Eye (tissue), 1 donor: ENCODE data around the gene GPR139.

ENCODE experiments used
- DNase-seq: peaks from one replicate; pipeline ENCODE4 v3.0.0-alpha.2; 2015

Gene GPR139

DNA sequence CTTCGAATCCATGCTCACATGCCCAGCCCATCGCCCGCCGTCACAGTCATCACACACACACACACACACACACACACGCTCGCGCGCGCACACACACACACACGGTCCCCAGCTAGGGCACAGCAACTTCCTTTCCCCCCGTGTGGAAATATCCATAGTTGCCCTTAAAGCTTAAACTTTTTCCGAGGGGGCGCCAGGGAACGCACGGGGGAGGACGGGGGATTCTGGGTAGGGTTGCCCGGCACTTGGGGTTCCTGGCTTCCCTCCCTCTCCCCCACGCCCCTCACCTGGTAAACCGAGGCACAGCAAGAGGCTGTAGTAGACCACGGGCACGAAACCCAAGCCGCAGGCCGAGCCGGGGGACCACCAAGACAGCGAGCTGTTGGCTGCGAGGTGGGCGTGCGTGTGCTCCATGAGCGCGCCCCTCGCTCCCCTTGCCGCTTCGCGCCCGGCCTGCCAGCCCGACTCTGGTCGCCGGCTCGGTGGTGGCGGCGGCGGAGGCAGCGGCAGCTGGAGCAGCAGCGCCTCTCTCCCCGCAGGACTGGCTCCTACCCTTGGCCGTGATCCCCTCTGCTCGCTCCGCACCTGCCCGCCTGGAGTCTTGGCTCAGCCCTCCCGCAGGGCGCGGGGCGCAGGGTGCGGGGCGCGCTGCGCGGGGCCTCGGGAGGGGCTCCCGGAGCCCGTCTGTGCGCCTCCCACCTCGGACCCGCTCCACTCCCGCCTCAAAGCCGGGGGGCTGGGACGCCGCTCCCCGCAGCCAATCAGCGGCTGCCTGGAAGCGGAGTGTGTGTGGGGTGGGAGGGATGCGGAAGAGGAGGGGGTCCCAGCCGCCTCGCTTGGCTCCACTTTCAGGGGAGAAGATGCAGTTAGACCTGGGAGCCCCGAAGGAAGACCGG lies at the start of gene GPR139:
Gene GPR139, minus strand, starts transcription at position 688 of the 896 bp plus-strand sequence. Its CDS starts 274 bp downstream, at position 414.
- peak; percentile 71 for DNase-seq

DNA sequence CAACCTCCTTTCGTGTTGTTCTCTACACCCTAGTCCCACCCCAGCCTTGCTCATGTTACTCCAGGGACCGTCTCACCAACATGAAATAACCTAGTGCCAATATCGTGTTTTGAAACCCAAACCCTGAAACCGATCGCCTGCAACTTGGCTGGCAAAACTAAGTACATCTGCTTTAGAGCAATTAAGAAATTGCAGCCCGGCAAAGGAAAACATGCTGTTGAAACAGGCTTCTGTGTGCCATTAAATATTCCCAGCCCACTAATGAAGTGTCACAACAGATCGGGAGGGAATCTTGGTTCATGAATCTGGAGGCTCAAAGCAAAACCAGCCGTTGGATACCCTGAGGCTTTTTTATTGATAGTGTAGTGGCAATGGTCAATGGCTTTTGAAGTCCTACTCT lies 48.3 kb upstream of the GPR139 start:
- DNase-seq: no peak

DNA sequence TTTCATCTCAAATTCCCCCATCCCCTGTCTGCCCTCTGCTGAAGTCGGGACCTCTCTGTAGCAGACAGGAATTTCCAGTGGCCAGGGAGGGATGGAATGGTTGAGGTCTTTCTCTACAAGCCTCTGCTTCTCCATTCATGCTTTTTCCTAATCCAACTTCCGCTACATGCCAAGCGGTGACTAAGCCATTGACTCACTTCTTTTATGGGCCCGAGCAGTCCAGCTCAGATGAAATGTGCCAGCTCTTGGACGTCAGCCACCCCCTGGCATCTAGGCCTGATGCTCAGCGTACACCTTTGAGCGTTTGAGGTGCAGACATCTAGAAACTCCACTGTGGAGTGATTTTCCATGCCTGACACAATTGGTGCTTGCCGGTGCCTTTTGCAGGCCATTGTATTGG lies 40.7 kb upstream of the GPR139 start:
- no peak for DNase-seq

DNA sequence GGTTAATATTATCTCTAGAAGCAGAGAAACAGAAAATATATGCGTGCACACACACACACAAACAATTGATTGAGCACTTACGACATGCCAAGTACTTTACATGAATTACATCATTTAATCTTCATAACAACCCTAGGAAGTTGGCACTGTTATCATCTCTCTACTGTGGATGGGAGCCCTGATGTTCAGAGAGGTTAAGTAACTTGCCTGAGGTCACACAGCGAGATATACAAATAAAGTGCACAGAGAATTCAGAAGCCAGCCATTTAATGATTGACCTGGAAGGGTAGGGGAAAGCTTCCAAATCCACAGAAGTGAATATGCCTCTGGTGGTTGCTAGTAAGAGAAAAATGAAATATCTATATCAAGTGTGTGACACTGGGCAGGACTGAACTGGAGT lies 37.5 kb upstream of the GPR139 start:
- DNase-seq: no peak

DNA sequence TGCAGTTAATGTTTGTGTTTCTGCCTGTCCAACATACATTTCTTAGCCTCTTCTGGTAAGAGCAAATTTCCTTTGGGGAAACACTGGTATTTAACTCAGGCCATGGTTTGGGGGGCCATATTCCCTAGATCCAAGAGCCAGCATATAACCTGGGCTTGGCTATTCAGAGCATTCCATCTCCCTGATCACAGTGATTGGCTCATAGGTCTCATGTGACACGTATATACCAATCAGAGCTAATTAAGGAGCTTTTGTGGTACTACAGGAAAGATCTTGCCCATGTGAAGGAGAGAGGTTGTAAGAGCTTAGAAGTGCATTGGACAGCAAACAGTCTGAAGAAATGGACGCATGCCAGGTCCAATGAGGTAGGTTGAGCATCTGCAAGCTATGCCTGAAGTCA lies 33.4 kb upstream of the GPR139 start:
- DNase-seq: no peak

DNA sequence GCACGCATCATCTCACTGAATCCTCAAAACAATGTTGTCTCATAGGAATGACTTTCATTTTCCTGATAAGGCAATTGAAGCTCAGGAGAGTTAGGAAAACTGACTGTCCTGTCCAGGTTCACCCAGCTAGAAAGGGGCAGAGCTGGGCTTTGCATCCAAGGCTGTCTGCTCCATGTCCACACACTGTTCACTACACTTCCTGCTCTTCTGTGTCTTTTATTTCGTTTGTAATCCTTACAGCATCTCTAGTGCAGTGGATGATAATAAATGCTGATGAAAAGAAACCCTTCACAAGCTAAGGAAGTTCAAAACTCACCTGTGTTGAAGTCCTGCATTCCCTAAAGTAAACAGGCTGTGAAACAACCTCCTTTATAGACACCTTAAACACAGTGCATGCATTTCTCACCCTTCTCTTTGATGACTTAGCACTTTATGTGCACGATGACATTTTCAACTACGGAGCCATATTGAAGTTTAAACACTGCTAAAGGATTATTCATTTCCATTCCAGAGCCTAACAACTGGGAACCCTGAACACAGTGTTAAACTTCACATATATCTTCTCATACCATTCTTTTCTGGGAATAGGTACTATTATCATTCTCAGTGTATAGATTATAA lies 31.0 kb upstream of the GPR139 start:
- no peak for DNase-seq

DNA sequence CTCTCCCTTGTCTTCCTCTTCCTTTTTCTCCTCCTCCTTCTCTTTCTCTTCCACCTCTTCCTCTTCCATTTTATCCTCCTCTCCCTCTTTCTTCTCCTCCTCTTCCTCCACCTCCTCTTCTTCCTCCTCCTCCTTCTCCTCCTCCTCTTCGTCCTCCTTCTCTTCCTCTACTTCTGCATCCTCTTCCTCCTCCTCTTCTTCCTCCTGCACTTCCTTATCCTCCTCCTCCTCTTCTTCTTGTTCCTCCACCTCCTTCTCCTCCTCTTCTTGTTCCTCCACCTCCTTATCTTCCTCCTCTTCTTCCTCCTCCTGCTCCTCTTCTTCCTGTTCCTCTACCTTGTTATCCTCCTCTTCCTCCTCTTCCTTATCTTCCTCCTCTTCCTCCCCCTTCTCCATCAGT lies 28.8 kb upstream of the GPR139 start:
- DNase-seq: no peak

DNA sequence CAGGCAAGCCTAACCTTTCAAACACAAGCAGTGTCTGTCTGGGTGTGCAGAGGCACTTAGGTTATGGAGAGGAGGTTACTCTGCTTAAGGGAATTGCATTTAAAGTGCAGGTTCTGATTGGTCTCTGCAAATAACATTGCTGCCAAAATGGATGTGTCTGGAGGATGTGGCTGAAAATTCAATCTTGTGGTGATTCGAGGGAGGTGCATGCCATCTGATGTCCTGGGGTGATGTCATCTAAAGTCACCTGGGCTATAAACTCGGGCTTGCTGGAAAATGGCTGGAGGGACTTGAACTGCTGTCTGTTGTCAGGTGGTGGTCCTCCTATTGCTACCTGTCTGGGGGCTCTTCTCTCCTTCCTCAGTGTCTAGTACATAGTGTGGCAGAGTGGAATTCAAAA lies 28.3 kb upstream of the GPR139 start:
- DNase-seq: no peak

DNA sequence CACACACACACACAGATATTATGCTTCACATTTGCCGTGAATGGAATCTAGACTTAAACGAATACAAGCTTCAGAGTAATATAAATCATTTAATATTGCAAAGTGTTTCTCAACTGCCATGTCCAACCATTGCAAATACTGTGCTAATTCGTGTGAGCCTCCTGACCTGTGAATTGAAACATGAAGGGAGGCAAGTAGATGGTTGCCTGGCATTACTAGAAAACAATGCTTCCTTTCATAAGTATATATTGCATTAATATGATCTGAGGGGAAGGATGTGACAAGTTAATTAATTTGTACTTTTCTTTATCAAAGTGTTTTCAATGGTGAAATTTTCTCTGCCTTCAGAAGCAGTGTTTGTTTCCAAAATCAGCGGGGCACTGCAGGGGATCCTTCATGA lies 25.7 kb upstream of the GPR139 start:
- DNase-seq: peak; percentile 44

DNA sequence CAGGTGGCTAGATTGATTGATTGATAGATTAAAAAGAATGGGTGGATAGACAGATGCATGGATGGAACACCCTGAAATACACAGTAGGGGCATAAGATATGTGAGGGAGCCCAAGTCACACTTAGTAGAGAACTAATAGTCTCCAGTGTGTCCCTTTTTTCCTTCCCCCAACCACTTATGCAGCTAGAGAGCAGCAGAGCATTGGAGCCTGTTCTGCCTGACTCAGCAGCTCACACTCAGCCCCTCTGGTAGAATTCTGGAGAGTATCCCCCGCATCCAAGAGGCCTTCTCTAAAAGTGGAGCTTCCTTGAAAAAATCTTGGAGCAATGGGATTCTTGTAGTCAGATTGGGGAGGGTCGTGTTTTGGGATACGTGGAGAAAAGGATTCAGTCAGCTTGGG lies 20.5 kb upstream of the GPR139 start:
- DNase-seq: no peak

DNA sequence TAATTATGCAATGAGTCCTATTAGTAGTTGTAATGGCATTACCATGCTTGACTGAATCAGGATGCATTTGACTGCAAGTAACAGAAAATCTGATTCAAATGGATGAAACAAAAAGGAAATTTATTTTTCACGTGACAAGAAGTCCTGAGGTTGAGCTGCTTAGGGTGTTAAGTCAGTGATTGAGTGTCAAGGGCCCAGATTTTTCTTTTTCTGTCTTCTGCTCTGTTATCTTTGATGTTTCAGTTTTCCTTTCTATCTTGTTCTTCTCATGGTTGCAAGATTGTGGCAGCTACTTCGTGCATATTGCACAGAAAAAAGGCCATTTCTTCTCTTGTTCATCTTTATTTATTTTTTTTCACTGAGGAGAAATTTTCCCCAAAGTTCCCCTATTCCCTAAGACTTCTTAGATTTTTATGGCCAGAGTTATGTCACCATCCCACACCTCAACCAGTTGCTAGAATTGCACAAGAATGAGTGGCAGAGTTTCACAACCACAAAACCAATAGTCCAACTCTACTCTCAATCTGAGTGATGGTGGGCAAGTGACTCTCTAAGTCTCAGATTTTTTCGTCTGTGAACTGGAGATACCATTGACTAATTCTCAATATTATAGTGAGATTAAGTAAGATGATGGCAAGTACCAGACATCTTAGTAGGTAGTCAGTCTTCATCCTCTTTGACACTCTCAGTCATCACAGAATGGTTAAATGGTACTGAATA lies 15.7 kb upstream of the GPR139 start:
- no peak for DNase-seq

DNA sequence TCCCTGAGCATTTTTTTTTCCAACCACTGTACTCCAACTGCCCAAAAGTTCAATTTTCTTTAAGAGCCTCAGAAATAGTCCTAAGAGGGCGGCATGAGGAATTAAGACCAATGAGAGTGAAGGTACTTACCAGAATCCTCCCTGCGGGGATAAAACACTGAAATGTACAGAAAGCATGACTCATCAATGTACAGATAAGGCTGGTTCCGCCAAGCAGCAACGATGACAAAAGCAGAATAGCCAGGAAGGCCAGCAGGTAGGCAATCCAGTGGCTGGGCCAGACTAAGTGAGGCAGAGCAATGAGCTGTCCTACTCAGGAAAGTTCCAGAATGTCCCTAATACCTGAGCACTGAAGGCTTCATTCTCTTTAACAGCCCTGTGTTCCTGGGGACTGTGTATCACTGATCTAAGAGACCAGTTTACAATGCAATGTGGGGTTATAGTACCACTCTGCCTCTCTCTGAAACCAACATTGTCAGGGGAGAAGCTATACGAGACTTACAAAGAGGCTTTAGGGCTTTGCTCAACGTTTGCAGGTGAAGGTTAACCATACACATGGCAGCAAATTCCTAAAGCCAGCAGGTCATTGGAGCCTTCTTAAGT lies 11.0 kb upstream of the GPR139 start:
- no peak for DNase-seq

DNA sequence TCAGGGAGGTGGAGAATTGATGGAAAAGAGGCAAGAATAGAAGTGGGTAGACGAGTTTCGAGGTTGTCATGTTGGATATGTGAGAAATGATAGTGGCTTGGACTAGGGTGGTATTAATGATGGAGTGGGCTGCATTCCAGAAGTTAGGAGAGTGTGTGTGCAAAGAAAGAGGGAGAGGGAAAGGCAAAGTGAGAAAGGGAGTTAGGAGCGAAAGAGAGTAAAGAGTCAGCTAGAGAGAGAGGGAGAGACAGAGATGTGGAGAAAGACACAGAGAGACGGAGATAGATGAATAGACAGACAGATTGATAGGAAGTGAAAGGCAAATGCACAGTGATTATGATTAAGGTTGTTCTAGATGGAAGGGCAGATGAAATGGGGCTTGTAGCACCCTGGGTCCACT lies 5.4 kb upstream of the GPR139 start:
- no peak for DNase-seq

DNA sequence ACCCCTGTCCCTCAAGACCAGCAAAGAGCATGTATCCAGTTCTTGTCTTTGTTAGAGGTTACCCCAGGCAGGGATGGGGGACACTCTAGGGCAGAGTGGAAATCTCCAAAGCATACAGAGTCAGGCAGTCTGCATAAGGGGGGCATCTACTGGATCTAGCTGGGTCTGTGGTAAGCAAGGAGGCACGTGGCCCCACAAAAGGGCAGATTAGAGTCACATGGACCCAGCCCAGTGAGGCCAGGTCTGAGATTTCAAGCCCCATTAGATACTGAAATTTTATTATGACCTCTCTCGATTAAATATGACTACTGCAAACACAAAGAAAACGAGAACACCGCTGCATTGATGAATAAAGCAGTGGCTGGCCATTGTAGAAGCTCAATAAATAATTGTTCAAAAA lies 1.6 kb upstream of the GPR139 start:
- DNase-seq: no peak

DNA sequence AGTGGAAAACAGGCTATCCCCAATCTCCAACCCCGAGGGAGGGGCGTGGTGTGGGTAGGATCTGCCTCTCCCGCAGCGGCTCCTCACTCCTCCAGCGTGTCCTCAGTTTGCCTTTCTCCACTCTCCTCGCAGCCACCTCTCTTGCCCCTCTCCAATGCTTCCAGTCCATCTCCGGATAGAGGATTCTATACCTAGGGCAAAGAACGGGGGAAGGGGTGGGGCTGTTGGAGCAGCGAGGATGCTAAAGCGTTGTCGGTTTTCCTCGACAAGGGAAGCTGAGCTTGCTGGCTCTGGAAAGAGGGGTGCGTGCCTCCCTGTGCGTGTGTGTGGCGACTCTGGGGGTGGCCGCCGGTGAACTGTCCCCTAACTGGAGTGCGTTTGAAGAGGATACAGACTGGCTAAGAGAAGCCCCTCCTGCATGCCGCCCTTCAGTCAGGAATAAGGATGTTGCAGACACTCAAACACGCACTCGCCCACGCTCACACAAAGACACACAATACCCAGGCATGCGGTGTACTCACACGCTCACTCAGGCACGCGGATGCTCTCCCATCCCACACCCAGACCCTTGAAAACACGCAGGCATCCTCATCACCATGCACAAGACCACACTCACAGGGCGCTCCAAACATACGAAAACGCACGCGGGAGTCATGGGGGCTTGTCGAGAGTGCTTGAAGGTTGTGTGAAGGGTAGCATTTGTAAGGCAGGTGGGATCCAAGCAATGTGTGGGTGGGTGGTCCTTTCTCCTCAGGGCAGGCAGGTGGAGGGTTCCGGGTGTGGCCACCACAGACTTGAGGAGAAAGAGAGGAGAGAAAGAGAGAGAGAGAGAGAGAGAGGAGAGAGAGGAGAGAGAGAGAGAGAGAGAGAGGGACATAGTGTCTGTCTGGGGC lies 655 bp upstream of the GPR139 start:
- peak; percentile 47 for DNase-seq

DNA sequence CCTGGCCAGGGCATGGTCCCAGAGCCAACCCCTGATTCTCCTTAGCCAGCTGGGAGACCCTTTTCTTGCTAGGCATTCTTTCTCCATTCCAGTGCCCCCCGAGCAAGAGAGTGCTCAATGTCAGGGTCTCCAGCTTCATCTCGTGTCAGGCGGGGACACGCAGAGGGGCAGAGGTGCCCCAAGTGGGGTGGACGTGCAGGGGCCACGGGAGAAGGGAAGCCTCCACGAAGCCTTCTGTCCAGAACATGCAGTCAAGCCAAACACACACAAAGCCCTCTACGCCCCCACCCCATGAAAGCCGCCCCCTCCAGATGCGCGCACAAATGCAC lies 852 bp downstream of the GPR139 start:
- peak; percentile 20 for DNase-seq

DNA sequence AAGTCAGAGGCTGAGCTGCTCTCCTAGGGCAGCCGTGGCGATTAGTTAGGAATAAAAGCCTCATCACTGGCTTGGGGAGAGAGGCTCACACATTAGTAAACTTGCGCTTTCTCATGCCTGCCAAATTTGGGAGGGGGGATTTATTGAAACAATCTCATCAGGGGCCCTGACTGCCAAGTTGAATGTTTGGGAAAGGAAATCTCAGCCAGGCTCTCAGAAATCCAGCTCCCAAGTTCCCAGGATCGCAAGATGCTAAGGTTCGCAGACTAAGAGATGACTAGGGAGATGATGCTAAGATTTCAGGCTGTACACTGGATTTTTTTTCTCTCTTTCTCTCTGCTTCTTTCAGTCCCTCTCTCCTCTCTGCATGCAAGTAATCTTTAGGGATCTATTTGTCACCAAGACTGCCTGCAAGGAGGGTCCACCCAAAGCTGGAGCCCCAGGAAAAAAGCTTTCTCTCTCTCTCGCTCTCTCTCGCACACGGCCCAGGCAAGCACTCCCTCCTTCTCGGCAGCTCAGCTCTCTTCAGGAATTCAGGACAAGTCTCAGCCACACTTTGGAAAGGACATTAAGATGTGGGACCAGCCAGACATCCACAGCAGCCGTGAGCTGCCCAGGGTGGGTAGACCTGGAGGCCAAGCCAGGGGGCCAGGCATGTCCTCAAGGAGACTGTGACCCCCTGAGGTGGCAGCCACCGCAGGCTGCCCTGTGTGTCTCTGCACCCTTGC lies 1.4 kb downstream of the GPR139 start:
- peak; percentile 40 for DNase-seq

DNA sequence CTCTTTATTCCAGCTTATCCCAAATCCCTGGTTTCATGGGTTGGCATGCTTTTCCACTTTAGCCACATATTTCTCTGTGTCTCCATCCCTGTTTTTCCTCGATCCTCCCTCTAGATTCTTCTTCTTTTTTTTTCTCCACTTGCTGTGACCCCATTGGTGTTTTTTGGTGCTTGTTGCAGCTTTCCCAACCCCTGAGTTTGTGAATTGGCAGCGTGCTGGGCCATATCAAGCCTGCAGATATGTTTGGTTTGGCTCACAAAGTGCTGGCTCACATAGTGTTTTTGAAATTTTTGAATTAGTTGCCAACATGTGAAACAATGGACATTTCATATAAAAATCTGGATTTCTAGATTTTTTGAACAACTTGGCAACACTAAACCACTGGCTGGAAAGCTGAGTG lies 8.8 kb downstream of the GPR139 start:
- peak; percentile 22 for DNase-seq

DNA sequence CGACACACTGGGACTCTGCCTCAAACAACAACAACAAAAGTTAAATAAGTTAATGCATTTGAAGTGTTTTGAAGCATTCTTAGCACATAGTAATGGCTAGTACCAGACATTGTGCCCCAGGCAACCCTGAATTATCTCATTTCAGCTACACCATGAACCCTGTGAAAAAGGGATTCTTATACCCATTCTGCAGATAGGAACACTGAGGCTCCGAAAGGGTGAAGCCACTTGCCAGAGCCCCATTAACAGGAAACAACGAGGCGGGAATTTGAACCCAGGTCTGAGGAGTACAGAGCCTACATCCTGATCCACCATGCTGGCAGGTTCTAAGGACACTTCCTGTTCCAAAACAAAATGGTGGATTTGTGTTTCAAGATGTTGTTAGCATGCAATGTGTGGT lies 9.2 kb downstream of the GPR139 start:
- no peak for DNase-seq

DNA sequence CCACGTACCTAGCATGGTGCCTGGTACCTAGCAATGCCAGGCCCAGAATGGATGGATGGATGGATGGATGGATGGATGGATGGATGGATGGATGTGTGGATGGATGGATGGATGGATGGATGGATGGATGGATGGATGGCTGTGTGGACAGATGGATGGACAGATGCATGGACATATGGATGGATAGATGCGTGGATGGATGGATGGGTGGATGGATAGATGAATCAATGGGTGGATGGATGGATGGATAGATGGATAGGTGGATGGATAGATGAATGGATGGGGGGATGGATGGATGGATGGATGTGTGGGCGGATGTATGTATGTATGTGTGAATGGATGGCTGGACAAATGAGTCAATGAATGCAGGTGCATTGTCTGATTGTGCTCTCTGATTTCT lies 12.6 kb downstream of the GPR139 start:
- DNase-seq: no peak

DNA sequence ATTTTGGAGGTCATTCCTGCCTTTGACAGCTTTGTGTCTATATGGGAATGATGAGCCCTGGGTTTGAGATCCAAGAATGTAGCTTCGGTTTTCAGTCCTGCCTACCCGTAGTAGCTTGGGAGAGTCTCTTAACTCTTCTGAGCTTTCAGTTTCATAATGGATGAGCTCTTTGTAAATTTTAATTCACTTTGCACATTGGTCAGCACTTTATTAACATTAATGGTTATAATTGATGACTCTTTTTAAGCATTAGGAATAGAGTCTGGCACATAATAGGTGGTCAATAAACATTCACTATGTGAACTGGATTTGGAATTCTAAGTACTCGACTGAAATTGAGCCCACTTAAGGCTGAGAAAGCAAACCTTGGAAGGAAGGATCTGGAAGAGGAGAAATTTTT lies 17.3 kb downstream of the GPR139 start:
- DNase-seq: no peak

DNA sequence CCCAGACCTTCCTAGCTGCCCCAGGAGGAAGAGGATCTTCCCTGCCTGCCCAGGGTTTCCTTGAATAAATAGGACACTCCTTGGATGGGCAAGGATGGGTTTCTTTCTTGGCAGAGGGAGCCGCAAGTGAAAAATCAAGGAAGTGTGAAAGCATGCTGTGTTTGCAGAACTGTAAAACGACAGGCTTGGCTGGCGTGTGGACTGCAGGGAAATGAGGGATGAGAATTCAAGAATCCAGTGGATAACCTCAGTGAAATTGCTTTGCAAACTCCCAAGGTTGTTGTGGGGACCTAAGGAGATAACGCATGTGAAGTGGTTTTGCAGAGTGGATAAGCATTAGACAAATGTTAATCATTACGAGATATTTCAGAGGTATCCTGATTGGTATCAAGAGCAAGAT lies 20.4 kb downstream of the GPR139 start:
- no peak for DNase-seq
